ENCODE measurements around the gene CGB3. TPM values are rescaled to one million over a fixed set of nuclear protein-coding genes. Genes with fewer than 3 reads are reported as not detected.

The CGB3 gene
- total and polyA plus RNA-seq, 10 of the 15 experiments (the other 5 are each of a cell fraction or from before 2014, with no cell fraction given) = not detected

- TF ChIP-seq USF2 (IDR thresholded peaks at IDR 0.05; ENCODE audit: borderline replicate concordance, low read depth, low read length) (no peak), PAX5 (IDR thresholded peaks at IDR 0.05; ENCODE audit: borderline replicate concordance, low read depth, low read length) (no peak), ATF7 (IDR thresholded peaks at IDR 0.05; ENCODE audit: low read depth) (no peak), NR2F1 (conservative IDR thresholded peaks at IDR 0.05) (no peak), YY1 (IDR thresholded peaks at IDR 0.05; ENCODE audit: low read depth, low read length) (peak; percentile 85), HDAC2 (IDR thresholded peaks at IDR 0.05) (no peak), BMI1 (IDR thresholded peaks at IDR 0.05; ENCODE audit: borderline replicate concordance) (no peak), SRF (IDR thresholded peaks at IDR 0.05; ENCODE audit: low read depth in 2 of 2, low read length in 2 of 2) (0 out of 4 replicates have a peak, but pooled peaks of 1 of the 2 experiments have one; percentile 39), RUNX3 (IDR thresholded peaks at IDR 0.05; ENCODE audit: low read length) (peak; percentile 33; the same call in 1 of the 2 replicates), HCFC1 (IDR thresholded peaks at IDR 0.05; ENCODE audit: low read length) (peak; percentile 90), CREB1 (IDR thresholded peaks at IDR 0.05; ENCODE audit: low read depth) (peak; percentile 95), TCF7 (IDR thresholded peaks at IDR 0.05; ENCODE audit: borderline replicate concordance) (no peak)
These were observed 47.9 kb downstream of the CGB3 start (continued) for GRCh38 chr19:48975947-48976847.

Small RNAs within 50 kb of the gene (microRNA-seq; reads per million reads assigned to microRNA genes)
- not detected for gene MIR6798

Small RNAs within 50 kb of the gene (small RNA-seq; reads per million reads assigned to genes)
- gene MIR6798 = 0.12 reads per million

Other genes with a start within 250 kb of the CGB3 start
Only the 7 nearest of the 25 such genes appear.
- 35.4 and 39.5 TPM in 2 replicates for gene GYS1, start 31.0 kb downstream of the CGB3 start, total RNA-seq (2014; rRNA removed)
- gene GYS1, start 31.0 kb downstream of the CGB3 start, total RNA-seq (2014; rRNA removed; fragmentation: Illumina TruSeq; extraction: Trizol) = 20.2 and 21.5 TPM in 2 replicates
- gene GYS1, start 31.0 kb downstream of the CGB3 start, total RNA-seq (2021) = 37.3 and 40.2 TPM in 2 replicates
- 36.0 and 62.0 TPM in 2 replicates for gene GYS1, start 31.0 kb downstream of the CGB3 start, polyA plus RNA-seq (2011; rRNA removed)
- gene GYS1, start 31.0 kb downstream of the CGB3 start, polyA plus RNA-seq (2014; fragmentation: Illumina TruSeq; extraction: Trizol) = 40.6 and 44.3 TPM in 2 replicates
- gene GYS1, start 31.0 kb downstream of the CGB3 start, polyA plus RNA-seq (2014; fragmentation: Nextera tagmentation; extraction: Ambion mirVana) = 1 to 10 TPM; 3.7 to 5.8 TPM
- gene GYS1, start 31.0 kb downstream of the CGB3 start, polyA plus RNA-seq (2014; rRNA removed) = 42.2 and 45.5 TPM in 2 replicates
- 10 to 100 TPM; 37.3 to 40.6 TPM for gene GYS1, start 31.0 kb downstream of the CGB3 start, polyA plus RNA-seq (2016; fragmentation: Nextera tagmentation; extraction: Ambion mirVana)
- 195 and 202 TPM in 2 replicates for gene RUVBL2, start 30.4 kb downstream of the CGB3 start, total RNA-seq (2014; rRNA removed)
- gene RUVBL2, start 30.4 kb downstream of the CGB3 start, total RNA-seq (2014; rRNA removed; fragmentation: Illumina TruSeq; extraction: Trizol) = 80.3 and 97.0 TPM in 2 replicates
- 134 and 142 TPM in 2 replicates for gene RUVBL2, start 30.4 kb downstream of the CGB3 start, total RNA-seq (2021)
- 58.7 and 117 TPM in 2 replicates for gene RUVBL2, start 30.4 kb downstream of the CGB3 start, polyA plus RNA-seq (2011; rRNA removed)
- gene RUVBL2, start 30.4 kb downstream of the CGB3 start, polyA plus RNA-seq (2014; fragmentation: Illumina TruSeq; extraction: Trizol) = 11.8 and 53.8 TPM in 2 replicates
- 10 to 100 TPM; 33.8 to 70.6 TPM for gene RUVBL2, start 30.4 kb downstream of the CGB3 start, polyA plus RNA-seq (2014; fragmentation: Nextera tagmentation; extraction: Ambion mirVana)
- gene RUVBL2, start 30.4 kb downstream of the CGB3 start, polyA plus RNA-seq (2014; rRNA removed) = 142 and 166 TPM in 2 replicates
- 100 to 1,000 TPM; 214 to 224 TPM for gene RUVBL2, start 30.4 kb downstream of the CGB3 start, polyA plus RNA-seq (2016; fragmentation: Nextera tagmentation; extraction: Ambion mirVana)
- 0.34 TPM in 1 of 2 replicates, not detected in the other for gene LHB, start 7.2 kb downstream of the CGB3 start, total RNA-seq (2014; rRNA removed)
- gene LHB, start 7.2 kb downstream of the CGB3 start, total RNA-seq (2014; rRNA removed; fragmentation: Illumina TruSeq; extraction: Trizol) = not detected in 2 replicates
- 0.46 TPM in 1 of 2 replicates, not detected in the other for gene LHB, start 7.2 kb downstream of the CGB3 start, total RNA-seq (2021)
- gene LHB, start 7.2 kb downstream of the CGB3 start, polyA plus RNA-seq (2011; rRNA removed) = not detected in 2 replicates
- gene LHB, start 7.2 kb downstream of the CGB3 start, polyA plus RNA-seq (2014; fragmentation: Illumina TruSeq; extraction: Trizol) = not detected in 2 replicates
- under 1 TPM in 1 of 2 experiments, not detected in 1; 0.20 TPM for gene LHB, start 7.2 kb downstream of the CGB3 start, polyA plus RNA-seq (2014; fragmentation: Nextera tagmentation; extraction: Ambion mirVana)
- gene LHB, start 7.2 kb downstream of the CGB3 start, polyA plus RNA-seq (2014; rRNA removed) = 0.28 TPM in 1 of 2 replicates, not detected in the other
- under 1 TPM; 0.60 to 0.72 TPM for gene LHB, start 7.2 kb downstream of the CGB3 start, polyA plus RNA-seq (2016; fragmentation: Nextera tagmentation; extraction: Ambion mirVana)
- gene CGB2, start 7.6 kb upstream of the CGB3 start, total RNA-seq (2014; rRNA removed) = 0.22 TPM in 1 of 2 replicates, not detected in the other
- not detected in 2 replicates for gene CGB2, start 7.6 kb upstream of the CGB3 start, total RNA-seq (2014; rRNA removed; fragmentation: Illumina TruSeq; extraction: Trizol)
- gene CGB2, start 7.6 kb upstream of the CGB3 start, total RNA-seq (2021) = not detected in 2 replicates
- not detected in 2 replicates for gene CGB2, start 7.6 kb upstream of the CGB3 start, polyA plus RNA-seq (2011; rRNA removed)
- not detected in 2 replicates for gene CGB2, start 7.6 kb upstream of the CGB3 start, polyA plus RNA-seq (2014; fragmentation: Illumina TruSeq; extraction: Trizol)
- not detected for gene CGB2, start 7.6 kb upstream of the CGB3 start, polyA plus RNA-seq (2014; fragmentation: Nextera tagmentation; extraction: Ambion mirVana)
- gene CGB2, start 7.6 kb upstream of the CGB3 start, polyA plus RNA-seq (2014; rRNA removed) = 0.11 and 0.20 TPM in 2 replicates
- gene CGB2, start 7.6 kb upstream of the CGB3 start, polyA plus RNA-seq (2016; fragmentation: Nextera tagmentation; extraction: Ambion mirVana) = under 1 TPM in 1 of 2 experiments, not detected in 1; 0.37 TPM
- gene CGB1, start 12.6 kb upstream of the CGB3 start, total RNA-seq (2014; rRNA removed) = not detected in 2 replicates
- not detected in 2 replicates for gene CGB1, start 12.6 kb upstream of the CGB3 start, total RNA-seq (2014; rRNA removed; fragmentation: Illumina TruSeq; extraction: Trizol)
- not detected in 2 replicates for gene CGB1, start 12.6 kb upstream of the CGB3 start, total RNA-seq (2021)
- not detected in 2 replicates for gene CGB1, start 12.6 kb upstream of the CGB3 start, polyA plus RNA-seq (2011; rRNA removed)
- not detected in 2 replicates for gene CGB1, start 12.6 kb upstream of the CGB3 start, polyA plus RNA-seq (2014; fragmentation: Illumina TruSeq; extraction: Trizol)
- not detected for gene CGB1, start 12.6 kb upstream of the CGB3 start, polyA plus RNA-seq (2014; fragmentation: Nextera tagmentation; extraction: Ambion mirVana)
- gene CGB1, start 12.6 kb upstream of the CGB3 start, polyA plus RNA-seq (2014; rRNA removed) = not detected in 2 replicates
- not detected for gene CGB1, start 12.6 kb upstream of the CGB3 start, polyA plus RNA-seq (2016; fragmentation: Nextera tagmentation; extraction: Ambion mirVana)
- not detected in 2 replicates for gene CGB5, start 19.5 kb upstream of the CGB3 start, total RNA-seq (2014; rRNA removed)
- gene CGB5, start 19.5 kb upstream of the CGB3 start, total RNA-seq (2014; rRNA removed; fragmentation: Illumina TruSeq; extraction: Trizol) = not detected in 2 replicates
- gene CGB5, start 19.5 kb upstream of the CGB3 start, total RNA-seq (2021) = not detected in 2 replicates
- gene CGB5, start 19.5 kb upstream of the CGB3 start, polyA plus RNA-seq (2011; rRNA removed) = not detected in 2 replicates
- not detected in 2 replicates for gene CGB5, start 19.5 kb upstream of the CGB3 start, polyA plus RNA-seq (2014; fragmentation: Illumina TruSeq; extraction: Trizol)
- gene CGB5, start 19.5 kb upstream of the CGB3 start, polyA plus RNA-seq (2014; fragmentation: Nextera tagmentation; extraction: Ambion mirVana) = not detected
- gene CGB5, start 19.5 kb upstream of the CGB3 start, polyA plus RNA-seq (2014; rRNA removed) = not detected in 2 replicates
- gene CGB5, start 19.5 kb upstream of the CGB3 start, polyA plus RNA-seq (2016; fragmentation: Nextera tagmentation; extraction: Ambion mirVana) = not detected
- gene CGB8, start 24.8 kb upstream of the CGB3 start, total RNA-seq (2014; rRNA removed) = not detected in 2 replicates
- gene CGB8, start 24.8 kb upstream of the CGB3 start, total RNA-seq (2014; rRNA removed; fragmentation: Illumina TruSeq; extraction: Trizol) = not detected in 2 replicates
- gene CGB8, start 24.8 kb upstream of the CGB3 start, total RNA-seq (2021) = not detected in 2 replicates
- gene CGB8, start 24.8 kb upstream of the CGB3 start, polyA plus RNA-seq (2011; rRNA removed) = not detected in 2 replicates
- gene CGB8, start 24.8 kb upstream of the CGB3 start, polyA plus RNA-seq (2014; fragmentation: Illumina TruSeq; extraction: Trizol) = not detected in 2 replicates
- gene CGB8, start 24.8 kb upstream of the CGB3 start, polyA plus RNA-seq (2014; fragmentation: Nextera tagmentation; extraction: Ambion mirVana) = not detected
- gene CGB8, start 24.8 kb upstream of the CGB3 start, polyA plus RNA-seq (2014; rRNA removed) = not detected in 2 replicates
- gene CGB8, start 24.8 kb upstream of the CGB3 start, polyA plus RNA-seq (2016; fragmentation: Nextera tagmentation; extraction: Ambion mirVana) = not detected

Measured in GM12878 (cell line).